Vein endothelial cell (primary cell): ENCODE results near the gene BECN2. TPM values are rescaled to one million over a fixed set of nuclear protein-coding genes. Genes with fewer than 3 reads are reported as not detected.

Experiments
- total RNA-seq: library from RNA; depleted of rRNA; stranded (reverse); fragments of >200 nt; gene quantifications from 2 replicates; pipeline ENCODE4 v1.2.3, GENCODE V29; 2012

Gene BECN2, protein sequence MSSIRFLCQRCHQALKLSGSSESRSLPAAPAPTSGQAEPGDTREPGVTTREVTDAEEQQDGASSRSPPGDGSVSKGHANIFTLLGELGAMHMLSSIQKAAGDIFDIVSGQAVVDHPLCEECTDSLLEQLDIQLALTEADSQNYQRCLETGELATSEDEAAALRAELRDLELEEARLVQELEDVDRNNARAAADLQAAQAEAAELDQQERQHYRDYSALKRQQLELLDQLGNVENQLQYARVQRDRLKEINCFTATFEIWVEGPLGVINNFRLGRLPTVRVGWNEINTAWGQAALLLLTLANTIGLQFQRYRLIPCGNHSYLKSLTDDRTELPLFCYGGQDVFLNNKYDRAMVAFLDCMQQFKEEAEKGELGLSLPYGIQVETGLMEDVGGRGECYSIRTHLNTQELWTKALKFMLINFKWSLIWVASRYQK
- not detected in 2 replicates for total RNA-seq

DNA sequence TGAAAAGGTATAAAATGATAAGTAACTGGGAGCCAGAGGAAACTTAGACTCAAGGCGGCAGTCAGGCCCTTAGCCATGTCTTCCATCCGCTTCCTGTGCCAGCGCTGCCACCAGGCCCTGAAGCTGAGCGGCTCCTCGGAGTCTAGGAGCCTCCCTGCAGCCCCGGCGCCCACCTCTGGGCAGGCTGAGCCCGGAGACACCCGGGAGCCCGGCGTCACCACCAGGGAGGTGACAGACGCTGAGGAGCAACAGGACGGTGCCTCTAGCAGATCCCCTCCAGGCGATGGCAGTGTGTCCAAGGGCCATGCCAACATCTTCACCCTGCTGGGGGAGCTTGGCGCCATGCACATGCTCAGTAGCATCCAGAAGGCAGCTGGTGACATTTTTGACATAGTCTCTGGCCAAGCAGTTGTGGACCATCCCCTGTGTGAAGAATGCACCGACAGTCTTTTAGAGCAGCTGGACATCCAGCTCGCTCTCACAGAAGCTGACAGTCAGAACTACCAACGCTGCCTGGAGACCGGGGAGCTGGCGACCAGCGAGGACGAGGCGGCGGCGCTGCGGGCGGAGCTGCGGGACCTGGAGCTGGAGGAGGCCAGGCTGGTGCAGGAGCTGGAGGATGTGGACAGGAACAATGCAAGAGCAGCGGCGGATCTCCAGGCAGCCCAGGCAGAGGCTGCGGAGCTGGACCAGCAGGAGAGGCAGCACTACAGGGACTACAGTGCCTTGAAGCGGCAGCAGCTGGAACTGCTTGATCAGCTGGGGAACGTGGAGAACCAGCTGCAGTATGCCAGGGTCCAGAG, at the start of gene BECN2:
BECN2 (plus strand) TSS at position 76 of the 803 bp plus-strand sequence; CDS start at position 76, 0 bp downstream.

DNA sequence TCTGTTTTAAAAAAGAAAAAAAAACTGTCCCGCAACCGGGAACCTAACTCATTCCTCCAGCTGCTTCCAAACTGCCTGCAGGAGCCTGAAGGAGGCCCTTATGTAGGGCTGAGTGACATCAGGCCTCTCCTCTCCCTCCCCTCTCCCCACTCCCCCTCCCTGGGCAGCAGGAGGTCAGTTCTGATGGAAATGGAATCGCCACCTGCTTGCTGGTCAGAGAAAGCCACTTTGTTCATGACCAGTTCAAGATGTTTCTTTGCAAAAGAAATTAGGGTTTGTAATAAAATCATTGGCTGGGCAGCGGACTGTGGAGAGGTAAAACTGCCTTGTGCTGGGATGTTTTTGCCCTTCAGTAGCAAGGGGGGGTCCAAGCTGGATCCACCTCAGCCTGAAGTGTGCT, 41.5 kb downstream of the BECN2 start, which contains the start of gene MAP1LC3C:
MAP1LC3C (minus strand) TSS at position 73 of the 400 bp plus-strand sequence. CDS start 90 bp downstream, outside the sequence.

Other genes with a start within 250 kb of the BECN2 start
- 4.6 and 11.9 TPM in 2 replicates for gene EXO1, start 109.6 kb upstream of the BECN2 start, total RNA-seq
- gene MAP1LC3C, start 41.3 kb downstream of the BECN2 start, total RNA-seq, result not detected in 2 replicates